Activated CD8-positive, alpha-beta memory T cell treated with anti-CD3 and anti-CD28 coated beads, Interleukin-2, amount 50 U/mL, for 4 hours (primary cell): ENCODE data around the gene CDK13.
A peak's percentile ranks its signal among the peaks of the same experiment; 100 is the strongest.
"Not testable (repeated sequence)": the region's sequence is repeated elsewhere in the genome, so short reads cannot be mapped to it uniquely, and the experiment has no call there.

ENCODE experiments used
- DNase-seq: peaks from one replicate; pipeline ENCODE4 v3.0.0-alpha.2; 2020

Gene CDK13

GRCh38 chr7:40105879-40106473, 155.9 kb downstream of the CDK13 start:
- no peak for DNase-seq

GRCh38 chr7:40115936-40116335, 165.9 kb downstream of the CDK13 start:
- no peak for DNase-seq

- DNase-seq, result not testable (repeated sequence)
Observed at GRCh38 chr7:40117199-40117598, 167.1 kb downstream of the CDK13 start.

GRCh38 chr7:40118201-40118600, 168.1 kb downstream of the CDK13 start:
- not testable (repeated sequence) for DNase-seq

- no peak for DNase-seq
Observed at GRCh38 chr7:40120020-40120419, 170.0 kb downstream of the CDK13 start.

- DNase-seq, result not testable (repeated sequence)
Observed at GRCh38 chr7:40122100-40122939, 172.3 kb downstream of the CDK13 start.

GRCh38 chr7:40122940-40123254, 172.8 kb downstream of the CDK13 start:
- no peak for DNase-seq

- no peak for DNase-seq
Observed at GRCh38 chr7:40133561-40134427, 183.7 kb downstream of the CDK13 start.

GRCh38 chr7:40134428-40135316, 184.6 kb downstream of the CDK13 start, which contains the start of the genes MPLKIP and SUGCT:
MPLKIP (minus strand) TSS chr7:40134622; CDS start chr7:40134567, 55 bp downstream.
SUGCT (plus strand) TSS chr7:40135005.
- DNase-seq, result peak; percentile 82

GRCh38 chr7:40135317-40135610, 185.2 kb downstream of the CDK13 start:
- DNase-seq, result no peak

GRCh38 chr7:40137563-40137962, 187.5 kb downstream of the CDK13 start:
- DNase-seq, result no peak

GRCh38 chr7:40138973-40139372, 188.9 kb downstream of the CDK13 start:
- DNase-seq, result no peak

- not testable (repeated sequence) for DNase-seq
Observed at GRCh38 chr7:40139891-40140290, 189.8 kb downstream of the CDK13 start.

GRCh38 chr7:40141916-40142315, 191.9 kb downstream of the CDK13 start:
- DNase-seq, result not testable (repeated sequence)

- not testable (repeated sequence) for DNase-seq
Observed at GRCh38 chr7:40145596-40146130, 195.6 kb downstream of the CDK13 start.

GRCh38 chr7:40147371-40148246, 197.6 kb downstream of the CDK13 start:
- no peak for DNase-seq

GRCh38 chr7:40148247-40148580, 198.2 kb downstream of the CDK13 start:
- DNase-seq, result not testable (repeated sequence)

GRCh38 chr7:40148671-40149070, 198.6 kb downstream of the CDK13 start:
- DNase-seq, result no peak
